Peyer's patch (tissue), 4 donors: Measurements from ENCODE around the gene SLC22A2. TPM values are rescaled to one million over a fixed set of nuclear protein-coding genes. Genes with fewer than 3 reads are reported as not detected.
A peak's percentile ranks its signal among the peaks of the same experiment; 100 is the strongest.

Source experiments
- DNase-seq, 3 donors: peaks; one replicate each; pipeline ENCODE4 v3.0.0-alpha.2; 2017 to 2019
- H3K27ac ChIP-seq, 4 donors: fragments of 200-600 bp; sonication (generic); one replicate each; pipeline ENCODE4 v1.5.1; 2016 to 2019
- H3K27me3 ChIP-seq, 2 donors: fragments of 200-600 bp; sonication (generic); one replicate each; pipeline ENCODE4 v1.5.1; 2019
- H3K36me3 ChIP-seq, 3 donors: fragments of 200-600 bp; sonication (generic); one replicate each; pipeline ENCODE4 v1.5.1; 2016 to 2019
- H3K4me1 ChIP-seq, 4 donors: fragments of 200-600 bp; sonication (generic); one replicate each; pipeline ENCODE4 v1.5.1; 2016 to 2019
- H3K4me3 ChIP-seq, 4 donors: fragments of 200-600 bp; sonication (generic); 1 replicate in 3 of 4; 2 replicates in 1 of 4; pipeline ENCODE4 v1.5.1; 2016 to 2019; ENCODE audit warnings: mild to moderate bottlenecking in 1 of 4
- H3K9me3 ChIP-seq, 4 donors: fragments of 200-600 bp; sonication (generic); one replicate each; pipeline ENCODE4 v1.5.1; 2016 to 2019; ENCODE audit warnings: mild to moderate bottlenecking in 1 of 4
- POLR2A ChIP-seq, 2 donors: fragments of 450-650 bp; IDR thresholded peaks; one replicate each; pipeline ENCODE4 v1.5.1; 2017; ENCODE audit warnings: antibody characterized with exemption in 2 of 2, mild to moderate bottlenecking in 2 of 2, moderate library complexity in 2 of 2
- total RNA-seq, 4 donors: library from RNA; depleted of rRNA; stranded (reverse); fragments of >200 nt; gene quantifications; one replicate each; pipeline ENCODE4 v1.1.0, GENCODE V29; 2016
- TF ChIP-seq, protein P1 (sequence below), 6 experiments: fragments of 450-650 bp in 4 of 6; fragments of 200-600 bp in 2 of 6; sonication (generic) in 1 of 6; IDR thresholded peaks; one replicate each; pipeline ENCODE4 v1.5.1; 2017 to 2019; ENCODE audit warnings: antibody characterized with exemption in 6 of 6, mild to moderate bottlenecking in 3 of 6, moderate library complexity in 1 of 6

SLC22A2 gene
- total RNA-seq, 4 donors from 2014 or later: not detected

- no peaks in the 10 kb centered on the region for H3K36me3 ChIP-seq
Observed at GRCh38 chr6:160254467-160255312, 3.9 kb downstream of the SLC22A2 start.

GRCh38 chr6:160253714-160254113, 4.9 kb downstream of the SLC22A2 start:
- DNase-seq: no peak
- TF ChIP-seq, protein P1, sequence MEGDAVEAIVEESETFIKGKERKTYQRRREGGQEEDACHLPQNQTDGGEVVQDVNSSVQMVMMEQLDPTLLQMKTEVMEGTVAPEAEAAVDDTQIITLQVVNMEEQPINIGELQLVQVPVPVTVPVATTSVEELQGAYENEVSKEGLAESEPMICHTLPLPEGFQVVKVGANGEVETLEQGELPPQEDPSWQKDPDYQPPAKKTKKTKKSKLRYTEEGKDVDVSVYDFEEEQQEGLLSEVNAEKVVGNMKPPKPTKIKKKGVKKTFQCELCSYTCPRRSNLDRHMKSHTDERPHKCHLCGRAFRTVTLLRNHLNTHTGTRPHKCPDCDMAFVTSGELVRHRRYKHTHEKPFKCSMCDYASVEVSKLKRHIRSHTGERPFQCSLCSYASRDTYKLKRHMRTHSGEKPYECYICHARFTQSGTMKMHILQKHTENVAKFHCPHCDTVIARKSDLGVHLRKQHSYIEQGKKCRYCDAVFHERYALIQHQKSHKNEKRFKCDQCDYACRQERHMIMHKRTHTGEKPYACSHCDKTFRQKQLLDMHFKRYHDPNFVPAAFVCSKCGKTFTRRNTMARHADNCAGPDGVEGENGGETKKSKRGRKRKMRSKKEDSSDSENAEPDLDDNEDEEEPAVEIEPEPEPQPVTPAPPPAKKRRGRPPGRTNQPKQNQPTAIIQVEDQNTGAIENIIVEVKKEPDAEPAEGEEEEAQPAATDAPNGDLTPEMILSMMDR (IDR thresholded peaks at IDR 0.05): no peak
- no peak for TF ChIP-seq POLR2A (IDR thresholded peaks at IDR 0.05)
- no peaks in the 10 kb centered on the region for H3K36me3 ChIP-seq
- H3K4me3 ChIP-seq: no peak overlapping the region
- H3K27me3 ChIP-seq: no peaks in the 10 kb centered on the region
- peak overlapping the region in 1 of 4 donors; percentile 16 for H3K27ac ChIP-seq
- no peaks in the 10 kb centered on the region for H3K9me3 ChIP-seq
- H3K4me1 ChIP-seq: no peaks in the 10 kb centered on the region

More at GRCh38 chr6:160254467-160255312, 3.9 kb downstream of the SLC22A2 start:
- TF ChIP-seq, protein P1 (IDR thresholded peaks at IDR 0.05): peak in 3 of 6 experiments; percentile 55 to 65 (median 59)
- no peak for TF ChIP-seq POLR2A (IDR thresholded peaks at IDR 0.05)
- Histone ChIP-seq H3K9me3 (no peaks in the 10 kb centered on the region), H3K4me3 (no peak overlapping the region), H3K4me1 (no peaks in the 10 kb centered on the region), H3K27ac (peak overlapping the region in 3 of 4 donors; percentile 37 to 65 (median 63)), H3K27me3 (no peaks in the 10 kb centered on the region)
- peak in 2 of 3 donors; percentile 83 to 87 for DNase-seq

DNA sequence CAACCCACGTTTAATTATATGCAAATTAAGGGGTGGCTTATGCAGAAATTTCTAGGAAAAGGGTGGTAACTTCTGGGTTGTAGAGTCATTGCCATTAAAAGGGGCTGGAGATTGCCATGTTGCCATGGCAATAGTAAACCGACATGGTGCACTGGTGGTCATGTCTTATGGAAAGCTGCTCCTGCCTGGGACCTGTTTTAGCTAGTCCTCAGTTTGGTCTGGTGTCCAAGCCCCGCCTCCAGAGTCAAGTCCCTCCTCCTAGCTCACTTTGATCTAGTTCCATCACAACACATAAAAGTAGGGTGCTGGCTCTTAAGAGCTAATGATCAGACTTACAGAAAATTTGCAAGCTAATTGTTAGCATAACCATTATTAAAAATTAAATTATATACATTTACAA, 5.3 kb downstream of the SLC22A2 start:
- Histone ChIP-seq H3K4me3 (no peak overlapping the region), H3K4me1 (no peaks in the 10 kb centered on the region), H3K27ac (no peak overlapping the region), H3K9me3 (no peaks in the 10 kb centered on the region), H3K36me3 (no peaks in the 10 kb centered on the region), H3K27me3 (no peaks in the 10 kb centered on the region)
- DNase-seq: no peak
- TF ChIP-seq POLR2A (IDR thresholded peaks at IDR 0.05): no peak
- TF ChIP-seq, protein P1 (IDR thresholded peaks at IDR 0.05): no peak

DNA sequence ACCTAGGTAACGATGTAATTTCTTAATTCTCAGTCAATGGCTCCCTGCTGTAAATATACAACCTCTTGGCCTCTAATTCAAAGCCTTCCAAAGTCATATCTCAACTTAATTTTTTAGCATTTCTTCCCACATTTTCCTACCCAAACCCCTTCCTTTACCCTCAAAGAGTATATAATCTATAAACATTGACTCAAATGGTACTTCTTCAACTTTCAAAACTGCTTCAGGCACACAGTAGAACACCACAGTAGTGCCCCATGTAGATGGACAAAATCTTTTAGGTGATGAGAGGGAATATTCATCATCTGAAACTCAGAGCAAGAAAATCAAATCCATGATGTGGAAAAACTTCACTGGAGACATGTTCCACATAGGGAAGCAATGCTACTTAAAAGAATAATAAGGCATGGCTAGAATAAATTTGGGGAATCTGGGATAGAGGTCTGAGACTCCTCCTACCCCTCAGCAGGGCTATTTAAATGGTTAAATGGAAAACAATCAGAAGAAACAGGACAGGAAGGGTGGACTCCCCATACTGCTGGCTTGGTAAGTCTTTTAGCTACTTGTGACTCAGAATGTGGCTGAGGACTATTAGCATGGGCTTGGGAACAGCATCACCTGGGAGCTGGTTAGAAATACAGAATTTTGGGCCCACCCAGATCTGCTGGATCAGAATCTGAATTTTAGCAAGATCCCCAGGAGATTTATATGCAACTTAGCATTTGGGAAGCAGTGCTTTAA, 6.4 kb downstream of the SLC22A2 start:
- TF ChIP-seq, protein P1 (IDR thresholded peaks at IDR 0.05): no peak
- TF ChIP-seq POLR2A (IDR thresholded peaks at IDR 0.05): no peak
- H3K4me1 ChIP-seq: no peaks in the 10 kb centered on the region
- no peaks in the 10 kb centered on the region for H3K27me3 ChIP-seq
- DNase-seq: no peak
- H3K36me3 ChIP-seq: no peaks in the 10 kb centered on the region
- H3K9me3 ChIP-seq: no peaks in the 10 kb centered on the region
- H3K27ac ChIP-seq: no peak overlapping the region
- no peak overlapping the region for H3K4me3 ChIP-seq

DNA sequence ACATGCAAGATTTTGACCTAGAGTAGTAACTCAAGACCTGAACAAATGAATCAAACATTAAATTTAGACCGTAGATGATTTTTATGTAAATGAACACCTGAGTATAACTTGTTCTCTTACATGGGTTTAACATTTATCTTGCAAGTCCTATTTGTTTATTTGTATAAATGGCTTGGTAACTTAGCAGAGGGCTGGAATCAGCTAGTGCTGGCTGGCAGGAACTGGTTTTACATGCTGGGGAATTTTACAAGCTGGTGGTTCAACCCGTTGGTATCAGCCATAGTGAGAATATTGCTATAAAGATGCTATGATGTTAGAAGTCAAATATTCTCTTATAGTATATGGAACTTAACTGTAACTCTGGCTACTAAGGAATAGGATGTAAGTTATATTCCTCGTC, 8.9 kb downstream of the SLC22A2 start:
- H3K27me3 ChIP-seq: no peaks in the 10 kb centered on the region
- no peaks in the 10 kb centered on the region for H3K36me3 ChIP-seq
- DNase-seq: no peak
- H3K4me3 ChIP-seq: no peak overlapping the region
- H3K27ac ChIP-seq: no peak overlapping the region
- no peaks in the 10 kb centered on the region for H3K4me1 ChIP-seq
- H3K9me3 ChIP-seq: no peaks in the 10 kb centered on the region
- no peak for TF ChIP-seq POLR2A (IDR thresholded peaks at IDR 0.05)
- TF ChIP-seq, protein P1 (IDR thresholded peaks at IDR 0.05): no peak
